ENCODE data around the gene SPDYE17.
"Not testable (repeated sequence)": the region's sequence is repeated elsewhere in the genome, so short reads cannot be mapped to it uniquely, and the experiment has no call there.

DNA sequence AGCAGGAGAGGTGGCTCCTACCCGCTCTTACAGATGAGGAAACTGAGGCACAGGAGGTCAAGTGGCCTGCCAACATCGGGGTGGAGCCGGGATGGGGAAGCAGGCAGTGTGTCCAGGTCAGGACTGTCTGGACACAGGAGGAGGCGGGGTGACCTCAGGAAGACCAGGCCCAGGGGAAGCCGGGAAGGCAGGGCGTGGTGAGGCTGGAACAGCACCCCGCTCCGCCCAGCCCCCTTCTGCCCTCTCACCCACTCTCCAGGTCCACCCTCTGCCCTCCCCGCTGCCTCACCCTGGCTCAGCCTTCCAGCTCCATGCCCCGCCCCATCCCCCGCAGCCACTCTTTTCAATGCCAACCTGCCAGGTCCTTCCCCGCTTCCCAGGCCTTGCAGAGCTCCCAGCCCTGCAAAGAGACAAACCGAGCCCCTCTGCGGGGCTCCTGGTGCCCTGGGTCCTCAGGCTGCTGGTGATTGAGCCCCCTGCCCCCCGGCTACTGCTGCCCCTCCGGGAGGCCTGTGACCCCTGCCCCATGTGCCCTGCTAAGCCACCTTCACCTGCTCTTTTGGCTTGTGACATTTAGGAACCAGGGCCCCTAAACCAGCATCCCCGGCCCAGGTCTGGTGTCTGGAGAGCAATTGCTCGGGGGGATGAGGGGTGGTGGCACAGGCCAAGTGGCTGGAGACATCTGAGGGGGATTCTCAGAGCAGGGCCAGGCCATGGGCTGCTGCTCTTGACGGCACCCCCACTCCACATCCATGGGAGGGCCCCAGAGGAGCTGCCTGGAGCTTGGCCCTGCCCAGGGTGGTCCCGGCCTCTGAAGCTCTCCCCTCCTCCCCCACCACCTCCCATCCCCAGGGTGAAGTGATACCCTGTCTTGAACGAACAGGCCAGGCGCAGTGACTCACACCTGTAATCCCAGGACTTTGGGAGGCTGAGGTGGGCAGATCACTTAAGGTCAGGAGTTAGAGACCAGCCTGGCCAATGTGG is 25.7 kb downstream of the SPDYE17 start:
- not testable (repeated sequence) for TF ChIP-seq CTCF (conservative IDR thresholded peaks at IDR 0.05; ENCODE audit: low read depth, low read length); ELK1 (IDR thresholded peaks at IDR 0.05; ENCODE audit: borderline replicate concordance, low read depth, low read length); RFX5 (IDR thresholded peaks at IDR 0.05; ENCODE audit: low read depth, low read length); POLR2A (IDR thresholded peaks at IDR 0.05; ENCODE audit: low read depth, low read length); RAD21 (IDR thresholded peaks at IDR 0.05; ENCODE audit: low read length); BHLHE40 (IDR thresholded peaks at IDR 0.05; ENCODE audit: low read depth, low read length); FOS (IDR thresholded peaks at IDR 0.05; ENCODE audit: low read depth, low read length); CHD1 (IDR thresholded peaks at IDR 0.05; ENCODE audit: low read depth, low read length); MAZ (IDR thresholded peaks at IDR 0.05; ENCODE audit: borderline replicate concordance, low read depth, low read length); MXI1 (IDR thresholded peaks at IDR 0.05; ENCODE audit: borderline replicate concordance, low read depth, low read length)
- TF ChIP-seq, protein P1, sequence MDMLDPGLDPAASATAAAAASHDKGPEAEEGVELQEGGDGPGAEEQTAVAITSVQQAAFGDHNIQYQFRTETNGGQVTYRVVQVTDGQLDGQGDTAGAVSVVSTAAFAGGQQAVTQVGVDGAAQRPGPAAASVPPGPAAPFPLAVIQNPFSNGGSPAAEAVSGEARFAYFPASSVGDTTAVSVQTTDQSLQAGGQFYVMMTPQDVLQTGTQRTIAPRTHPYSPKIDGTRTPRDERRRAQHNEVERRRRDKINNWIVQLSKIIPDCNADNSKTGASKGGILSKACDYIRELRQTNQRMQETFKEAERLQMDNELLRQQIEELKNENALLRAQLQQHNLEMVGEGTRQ (IDR thresholded peaks at IDR 0.05; ENCODE audit: low read depth, low read length), result not testable (repeated sequence)

All from IMR-90 (cell line).